ENCODE results near the gene AGFG1.

The AGFG1 gene

DNA sequence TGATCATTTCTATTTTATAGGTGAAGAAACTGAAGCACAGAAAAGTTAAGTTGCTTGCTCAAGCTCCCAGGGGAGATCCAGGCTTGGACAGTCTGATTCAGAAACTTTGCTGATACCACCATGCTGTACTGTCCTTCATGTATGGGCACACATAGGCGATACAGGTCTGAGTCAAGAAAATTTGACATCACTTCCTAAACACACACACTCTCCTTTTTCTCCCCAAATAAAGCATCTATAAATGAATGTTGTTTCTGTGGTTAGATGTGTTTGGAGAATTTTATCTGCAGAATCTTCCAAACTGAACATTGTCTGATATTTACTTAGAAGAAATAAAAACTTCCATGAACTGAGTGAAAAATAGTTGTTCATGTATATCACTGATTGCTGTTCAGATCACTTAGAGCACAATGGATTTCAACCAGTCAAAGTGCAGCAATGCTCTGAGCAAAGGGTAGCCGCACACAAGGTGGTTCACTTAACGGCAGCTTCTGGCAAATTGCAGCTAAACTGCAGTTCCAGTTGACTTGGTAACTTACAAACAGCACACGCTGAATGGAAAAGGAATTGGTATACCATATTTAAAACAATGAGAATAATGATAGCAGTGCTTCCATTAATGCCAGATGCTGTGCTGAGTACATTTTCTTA is 10.0 kb upstream of the AGFG1 start:
- DNase-seq: no peak

DNA sequence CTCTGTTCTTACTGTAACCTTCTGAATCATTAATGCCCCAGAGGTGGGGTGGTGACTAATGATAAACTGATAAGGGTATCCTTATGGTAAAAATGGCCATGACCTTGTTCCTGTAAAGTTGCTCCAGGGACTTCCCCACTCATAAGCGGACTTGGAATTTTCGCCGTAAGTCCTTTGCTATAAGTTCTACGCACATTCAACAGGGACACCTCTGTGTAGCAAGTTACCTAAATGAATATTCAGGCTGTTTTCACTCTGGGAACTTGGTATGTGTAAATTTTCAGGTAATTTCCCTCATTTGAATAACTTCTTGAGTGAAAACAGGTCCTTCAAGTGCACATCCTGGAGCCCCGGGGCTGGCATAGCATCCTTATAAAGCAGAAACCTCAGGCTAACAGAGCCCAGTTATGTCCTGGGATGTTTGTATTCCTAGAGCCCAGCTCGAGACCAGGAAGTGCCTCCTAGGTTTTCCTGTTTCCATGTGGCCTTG is 9.4 kb upstream of the AGFG1 start:
- DNase-seq: no peak

DNA sequence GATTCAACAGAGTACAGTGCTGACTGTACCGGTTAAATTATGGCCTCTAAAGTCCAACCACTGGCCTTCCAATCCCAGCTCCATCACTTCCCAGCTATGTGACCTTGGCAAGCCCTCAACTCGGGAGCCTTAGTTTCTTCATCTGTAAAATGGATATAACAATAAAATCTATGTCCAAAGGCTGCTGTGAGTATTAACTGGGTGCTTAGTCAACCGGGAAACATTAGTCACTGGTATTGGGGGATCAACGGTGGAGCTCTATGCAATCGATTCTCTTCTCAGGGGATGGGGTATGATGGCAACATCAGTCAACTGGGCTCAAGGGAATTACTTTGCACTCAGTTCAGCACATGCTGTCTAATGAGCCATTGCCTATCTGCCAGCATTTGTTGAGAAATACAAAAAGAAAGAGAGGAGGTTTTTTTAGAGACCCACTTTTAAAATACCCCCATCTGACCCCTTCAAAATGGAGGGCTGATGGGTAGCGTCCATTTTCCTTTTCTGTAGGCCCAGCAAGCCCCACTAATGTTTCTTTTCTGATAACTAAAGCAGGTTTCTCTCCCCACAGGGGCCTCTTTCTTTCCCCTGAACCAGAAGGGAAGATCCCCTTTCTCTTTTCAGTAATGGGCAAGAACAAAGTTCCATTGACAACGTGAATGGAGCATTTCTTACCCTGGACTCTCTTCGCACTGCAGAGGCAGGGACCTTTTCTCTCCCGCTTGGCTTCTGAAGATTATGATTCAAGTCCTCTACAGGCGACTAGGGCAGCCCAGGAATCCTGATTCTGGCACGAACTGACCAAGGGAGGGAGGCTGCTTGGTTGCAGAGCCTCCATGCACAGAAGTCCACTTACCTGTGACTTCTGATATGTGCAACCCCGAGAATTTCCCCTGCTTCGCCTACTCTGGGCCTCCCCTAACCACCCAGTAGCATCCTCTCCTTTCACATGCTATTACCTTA is 8.7 kb upstream of the AGFG1 start:
- DNase-seq: no peak

DNA sequence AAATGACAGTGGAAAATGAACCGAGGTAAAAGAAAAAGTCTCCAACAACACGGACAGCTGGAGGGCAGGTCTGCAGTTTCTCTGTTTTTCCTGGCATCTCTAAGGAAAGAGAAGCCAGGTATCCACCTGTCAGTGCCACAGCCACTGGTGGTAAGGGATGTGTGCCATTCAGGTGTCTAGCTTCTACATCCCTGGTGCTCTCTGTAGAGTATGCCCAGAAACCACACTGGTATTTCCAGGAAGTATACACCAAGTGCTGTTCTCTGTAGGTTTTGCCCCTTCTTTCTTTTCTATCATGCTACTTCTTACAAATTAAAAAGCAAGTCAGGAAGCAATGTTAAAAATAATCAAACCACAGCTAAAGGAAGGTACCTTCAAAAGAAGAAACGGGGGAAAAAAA is 7.6 kb upstream of the AGFG1 start:
- DNase-seq: no peak

DNA sequence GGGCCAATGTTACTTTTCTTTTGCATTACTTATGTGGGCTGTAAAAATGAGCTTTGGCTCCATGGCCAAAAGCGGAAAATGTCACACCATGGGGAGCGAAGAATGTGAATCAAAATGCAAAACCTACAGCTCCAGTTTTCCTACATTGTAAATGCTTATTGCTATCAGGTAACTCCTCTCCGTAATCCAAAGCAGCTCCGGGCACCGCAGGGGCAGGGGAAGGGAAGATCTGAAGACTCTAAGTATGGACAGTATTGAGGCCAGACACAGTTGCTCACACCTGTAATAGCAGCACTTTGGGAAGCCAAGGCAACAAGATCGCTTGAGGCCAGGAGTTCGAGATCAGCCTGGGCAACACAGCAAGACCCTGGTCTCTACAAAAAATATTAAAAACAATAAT is 7.1 kb upstream of the AGFG1 start:
- no peak for DNase-seq

DNA sequence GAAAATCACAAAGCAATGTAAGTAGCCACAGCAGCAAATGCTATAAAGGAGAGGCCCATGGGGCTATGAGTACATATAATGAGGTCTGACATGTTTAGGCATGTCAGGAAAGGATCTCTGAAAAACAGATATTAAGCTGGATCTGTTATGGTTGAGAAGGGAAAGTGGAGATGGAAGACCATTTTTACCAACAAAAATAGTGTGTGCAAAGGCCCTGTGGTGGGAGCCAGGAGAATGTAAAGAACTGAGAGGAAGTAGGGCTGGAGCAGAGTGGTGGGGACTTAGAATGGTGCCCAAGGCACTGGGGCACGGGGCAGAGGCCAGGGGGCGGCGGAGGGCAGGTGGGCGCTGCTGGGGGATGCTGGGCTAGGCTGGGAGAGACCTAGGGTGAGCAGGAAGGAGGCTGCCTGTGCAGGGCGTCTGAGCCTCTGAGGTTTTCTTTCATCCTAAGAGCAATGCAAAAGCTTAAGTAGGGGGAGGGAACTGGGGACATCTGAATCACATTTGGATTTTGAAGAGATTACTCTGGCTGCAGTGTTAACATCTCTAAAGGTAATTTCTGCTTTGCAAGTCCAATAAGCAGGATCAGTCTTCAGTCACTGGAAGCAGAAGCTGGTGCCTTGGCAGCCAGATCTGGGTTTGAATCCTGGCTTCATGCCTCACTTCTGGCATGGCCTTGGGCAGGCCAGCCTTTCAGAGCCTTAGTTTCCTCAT is 4.9 kb upstream of the AGFG1 start:
- no peak for DNase-seq

DNA sequence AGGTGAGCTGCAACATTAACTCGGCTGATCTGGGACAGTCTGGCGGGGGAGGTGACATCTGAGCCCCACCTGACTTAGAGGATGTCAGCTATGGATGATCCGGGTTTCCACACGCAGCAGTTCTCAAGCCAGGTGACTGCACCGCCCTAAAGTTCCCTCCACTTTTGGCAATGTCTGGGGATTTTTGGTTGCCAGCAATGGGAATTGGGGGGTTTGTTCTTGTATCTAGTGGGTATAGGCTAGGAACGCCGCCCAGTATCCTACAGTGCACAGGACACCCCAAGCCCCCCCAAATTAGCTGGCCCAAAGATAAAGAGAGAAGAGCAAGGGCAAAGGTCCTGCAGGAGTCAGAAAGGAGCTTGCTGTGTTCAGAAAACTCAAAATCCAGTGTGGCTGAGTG is 544 bp upstream of the AGFG1 start:
- no peak for DNase-seq

DNA sequence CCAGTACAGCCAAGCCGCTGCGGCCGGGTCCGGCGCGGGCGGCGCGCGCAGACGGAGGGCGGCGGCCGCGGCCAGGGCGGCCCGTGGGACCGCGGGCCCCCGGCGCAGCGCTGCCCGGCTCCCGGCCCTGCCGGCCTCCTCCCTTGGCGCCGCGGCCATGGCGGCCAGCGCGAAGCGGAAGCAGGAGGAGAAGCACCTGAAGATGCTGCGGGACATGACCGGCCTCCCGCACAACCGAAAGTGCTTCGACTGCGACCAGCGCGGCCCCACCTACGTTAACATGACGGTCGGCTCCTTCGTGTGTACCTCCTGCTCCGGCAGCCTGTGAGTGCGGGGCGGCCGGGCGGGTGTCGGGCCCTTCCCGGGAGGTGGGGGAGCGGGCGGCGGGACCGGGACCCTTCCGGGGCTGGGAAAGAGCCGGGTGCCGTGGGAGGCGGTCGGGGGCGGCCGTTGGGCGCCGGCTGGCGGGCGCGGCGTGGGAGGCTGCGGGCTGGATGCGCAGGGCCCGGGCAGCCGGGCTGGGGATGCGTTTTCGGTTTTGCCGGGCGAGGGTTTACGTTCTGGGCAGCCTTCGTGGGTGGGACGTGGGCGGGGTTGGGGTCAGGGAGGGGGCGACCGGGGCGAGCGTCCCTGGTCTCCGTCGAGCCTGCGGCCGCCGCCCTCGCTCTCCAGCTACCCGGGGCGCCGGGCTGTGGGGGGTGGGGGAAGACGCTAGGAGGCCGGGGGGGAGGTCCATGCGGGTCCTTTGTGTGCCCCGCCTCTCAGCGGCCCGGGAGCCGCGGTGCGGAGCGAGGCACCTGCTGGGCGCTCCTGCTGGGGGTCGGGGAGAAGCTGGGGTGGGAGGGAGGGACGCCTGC is 537 bp downstream of the AGFG1 start:
- DNase-seq: peak; percentile 46

DNA sequence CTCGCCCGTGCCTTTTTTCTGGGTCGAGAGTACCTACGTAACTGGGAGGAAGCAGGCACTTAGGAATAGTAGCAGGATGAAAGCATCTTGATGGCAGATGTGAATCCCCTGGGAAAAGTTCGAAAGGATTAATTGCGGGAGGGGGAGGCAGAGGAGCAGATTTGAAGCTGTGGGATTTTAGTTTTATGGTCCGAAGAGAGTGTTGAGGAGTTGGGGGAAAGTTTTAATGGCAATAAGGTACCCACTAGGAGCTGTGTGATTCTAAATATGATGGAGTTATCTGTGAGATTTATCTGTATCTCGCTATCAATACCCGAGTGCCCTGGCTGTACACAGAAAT is 1.1 kb downstream of the AGFG1 start:
- no peak for DNase-seq

DNA sequence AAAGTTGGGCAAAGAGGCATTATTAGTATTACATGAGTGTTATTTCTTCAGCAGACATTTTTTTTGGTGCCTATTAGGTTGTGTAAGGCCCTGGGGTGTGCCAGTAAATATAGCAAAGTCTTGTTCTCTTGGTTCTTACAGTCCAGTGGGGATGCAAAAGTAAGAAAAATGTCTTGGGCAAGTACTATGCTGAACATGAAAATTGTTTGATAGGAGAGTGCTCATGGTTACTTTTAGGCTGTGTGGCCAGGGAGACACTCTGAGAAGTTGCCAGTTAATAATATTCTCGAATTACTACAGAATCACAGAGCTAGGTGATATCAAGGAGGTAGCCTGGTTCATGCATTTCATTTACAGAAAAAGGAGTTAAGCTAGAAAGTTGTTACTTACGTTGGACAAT is 1.9 kb downstream of the AGFG1 start:
- no peak for DNase-seq

DNA sequence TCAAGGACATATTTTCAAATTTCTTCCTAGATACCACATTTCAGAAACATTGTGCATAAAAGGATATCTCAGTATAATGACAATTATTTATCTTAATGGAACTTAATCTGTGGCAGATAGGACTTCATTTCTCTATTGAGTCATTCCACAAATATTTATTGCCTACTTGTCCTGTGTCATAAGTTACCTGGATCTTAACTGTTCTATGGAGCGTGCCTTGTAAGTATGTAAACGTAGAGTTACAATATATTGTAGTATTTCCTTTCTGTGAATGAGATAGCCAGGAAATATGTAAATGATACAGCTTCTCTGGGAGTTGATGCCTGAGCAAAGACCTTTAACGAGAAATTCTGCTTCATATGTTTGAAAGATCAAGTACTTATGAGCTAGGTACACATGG is 2.5 kb downstream of the AGFG1 start:
- no peak for DNase-seq

DNA sequence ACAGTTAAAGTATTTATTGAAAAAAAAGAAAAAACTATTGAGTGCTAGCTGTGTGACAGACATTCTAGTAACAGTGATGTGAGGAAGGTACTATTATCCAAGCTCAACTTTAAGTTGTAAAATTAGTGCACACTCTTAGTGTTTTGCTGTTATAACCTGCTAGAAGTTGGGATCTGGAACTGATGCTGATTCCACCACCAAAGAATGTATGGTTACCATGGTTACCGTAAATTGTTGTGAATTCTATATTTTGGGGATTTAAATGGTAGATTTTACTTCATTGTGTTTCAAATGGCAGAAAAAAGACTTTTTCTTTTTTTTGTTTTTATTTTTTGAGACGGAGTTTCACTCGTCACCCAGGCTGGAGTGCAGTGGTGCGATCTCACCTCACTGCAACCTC is 5.3 kb downstream of the AGFG1 start:
- DNase-seq: no peak

DNA sequence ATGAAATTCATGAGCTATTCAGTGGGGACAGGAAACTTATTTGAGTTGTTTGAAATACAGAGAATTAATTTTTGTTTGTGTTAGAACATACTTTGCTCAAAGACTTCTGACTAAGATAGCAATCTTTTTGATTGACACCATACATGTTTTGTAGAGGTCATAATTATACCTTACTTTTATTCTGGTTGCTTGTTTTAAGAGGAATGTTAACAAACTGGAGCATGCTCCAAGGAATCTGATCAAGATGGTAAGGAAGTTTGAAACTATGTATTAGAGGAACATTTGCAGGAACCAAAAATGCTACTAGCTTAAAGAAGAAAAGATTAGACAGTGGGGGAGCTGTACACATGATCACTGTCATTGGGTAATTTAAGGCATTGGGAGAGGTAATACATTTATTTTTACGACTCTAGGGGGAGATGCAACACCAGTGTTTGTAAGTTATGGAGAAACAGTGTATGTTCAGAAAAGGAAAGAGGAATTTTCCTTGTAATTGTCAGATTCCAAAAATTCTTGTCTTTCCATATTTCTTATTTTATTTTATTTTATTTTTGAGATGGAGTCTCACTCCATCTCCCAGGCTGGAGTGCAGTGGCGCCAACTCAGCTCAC is 8.0 kb downstream of the AGFG1 start:
- DNase-seq: no peak

DNA sequence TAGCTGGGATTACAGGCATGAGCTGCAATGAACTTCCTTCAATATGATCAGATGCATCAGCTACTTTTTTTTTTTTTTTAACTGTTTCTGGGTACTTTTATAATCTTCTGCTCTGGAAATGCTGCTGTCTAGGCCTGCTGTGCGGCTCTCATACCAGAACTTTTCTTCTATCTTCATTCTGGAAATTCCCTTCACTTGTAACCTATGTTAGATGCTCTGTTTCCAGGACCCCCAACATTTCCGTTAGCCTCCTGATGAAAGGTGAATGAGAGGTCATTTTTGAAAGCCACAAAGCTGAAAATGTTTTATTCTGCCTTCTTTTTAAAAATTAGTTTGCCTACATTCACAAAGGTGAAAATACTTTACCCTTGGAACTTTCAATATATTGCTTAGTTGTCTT is 8.6 kb downstream of the AGFG1 start:
- no peak for DNase-seq

DNA sequence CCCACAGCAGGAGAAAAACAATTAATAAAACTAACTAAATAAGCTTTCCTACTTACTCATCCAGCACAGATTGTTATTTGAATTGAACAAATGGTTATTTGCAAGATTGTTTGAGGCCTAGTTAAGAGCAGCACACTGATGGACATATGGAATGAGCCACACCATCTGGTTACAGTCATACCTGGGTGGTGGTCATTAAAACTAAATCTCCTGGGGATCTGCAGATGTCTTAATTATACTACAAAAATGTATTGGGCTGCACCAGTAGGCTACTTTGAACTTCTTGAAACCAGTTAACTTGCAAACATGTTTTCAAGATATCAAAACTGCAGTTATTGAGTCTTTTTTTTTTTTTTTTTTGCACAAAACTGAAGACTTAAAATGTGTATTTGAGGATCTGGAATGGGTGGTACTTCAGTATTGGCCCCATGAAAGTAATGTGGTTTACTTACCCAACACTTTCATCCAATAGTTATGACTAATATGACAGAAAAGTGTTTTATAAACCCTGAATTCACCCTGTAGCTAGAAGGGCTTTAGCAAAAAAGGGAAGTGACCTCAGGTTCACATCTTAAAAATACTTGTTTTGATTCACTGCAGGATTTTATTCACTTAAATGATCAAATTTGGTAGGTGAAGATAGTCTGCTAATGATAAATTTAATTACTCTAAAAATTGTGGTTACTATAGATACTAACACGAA is 10.8 kb downstream of the AGFG1 start:
- DNase-seq: no peak

DNA sequence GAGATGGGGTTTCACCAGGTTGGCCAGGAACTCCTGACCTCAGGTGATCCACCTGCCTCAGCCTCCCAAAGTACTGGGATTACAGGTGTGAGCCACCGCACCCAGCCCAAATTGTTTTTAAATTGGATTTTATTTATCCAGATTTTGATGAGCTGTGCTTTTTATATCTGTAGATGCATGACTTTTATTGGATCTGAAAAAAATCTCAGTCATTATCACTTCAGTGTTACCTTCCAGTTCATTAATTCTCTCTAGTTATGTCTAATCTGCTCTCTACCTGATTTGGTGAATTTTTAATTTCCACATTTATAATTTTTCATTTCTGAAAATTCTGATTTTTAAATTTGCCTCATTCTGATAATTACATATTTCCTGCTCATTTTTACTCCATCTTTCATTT is 13.5 kb downstream of the AGFG1 start:
- DNase-seq: no peak

DNA sequence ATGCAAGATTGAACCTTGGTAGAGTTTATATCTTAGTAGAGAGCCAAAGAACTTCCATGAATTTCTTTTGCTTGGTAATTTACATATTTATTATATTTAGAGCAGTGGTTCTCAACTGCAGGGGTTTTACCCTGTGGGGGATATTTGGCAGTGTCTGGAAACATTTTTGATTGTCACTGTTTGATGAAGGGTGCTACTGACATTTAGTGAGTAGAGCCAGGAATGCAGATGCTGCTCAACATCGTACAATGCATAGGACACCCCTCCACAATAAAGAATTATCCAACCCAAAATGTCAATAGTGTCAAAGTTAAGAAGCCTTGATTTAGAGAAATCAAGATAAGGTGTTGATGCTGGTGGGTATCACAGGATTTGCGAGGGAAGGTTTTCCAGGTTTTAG is 14.7 kb downstream of the AGFG1 start:
- DNase-seq: no peak

DNA sequence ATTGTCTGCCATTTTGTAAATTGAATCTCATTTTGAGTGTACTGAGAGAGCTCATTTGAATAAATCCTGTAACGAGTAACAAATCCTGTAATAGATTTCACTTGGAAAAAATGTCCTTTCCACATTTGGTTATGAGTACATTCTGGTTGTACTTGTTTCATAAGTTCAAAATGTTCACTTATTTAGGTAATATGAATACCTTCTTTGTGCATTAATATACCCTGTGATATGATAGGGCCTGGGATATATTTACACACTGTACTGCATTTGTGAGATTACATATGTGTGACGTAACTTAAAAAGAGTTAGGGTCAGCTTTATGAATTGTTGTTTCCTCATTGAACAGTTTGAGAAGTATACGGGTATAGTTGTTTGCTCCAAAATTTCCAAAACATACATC is 16.1 kb downstream of the AGFG1 start:
- no peak for DNase-seq

DNA sequence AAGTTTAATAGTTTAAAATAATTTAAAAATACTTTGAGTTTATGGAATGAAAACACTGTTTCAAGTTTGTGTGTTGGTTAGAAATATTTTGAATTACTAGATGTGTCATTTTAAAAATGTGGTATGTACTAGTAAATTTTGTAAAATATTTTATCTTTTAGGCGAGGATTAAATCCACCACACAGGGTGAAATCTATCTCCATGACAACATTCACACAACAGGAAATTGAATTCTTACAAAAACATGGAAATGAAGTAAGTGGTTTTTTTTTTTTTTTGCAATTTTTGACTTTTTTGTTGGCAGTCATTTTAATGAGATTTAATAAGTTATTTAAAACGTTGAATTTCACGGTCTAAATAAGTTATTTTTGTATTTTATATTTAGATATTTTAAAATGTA is 19.4 kb downstream of the AGFG1 start:
- no peak for DNase-seq

DNA sequence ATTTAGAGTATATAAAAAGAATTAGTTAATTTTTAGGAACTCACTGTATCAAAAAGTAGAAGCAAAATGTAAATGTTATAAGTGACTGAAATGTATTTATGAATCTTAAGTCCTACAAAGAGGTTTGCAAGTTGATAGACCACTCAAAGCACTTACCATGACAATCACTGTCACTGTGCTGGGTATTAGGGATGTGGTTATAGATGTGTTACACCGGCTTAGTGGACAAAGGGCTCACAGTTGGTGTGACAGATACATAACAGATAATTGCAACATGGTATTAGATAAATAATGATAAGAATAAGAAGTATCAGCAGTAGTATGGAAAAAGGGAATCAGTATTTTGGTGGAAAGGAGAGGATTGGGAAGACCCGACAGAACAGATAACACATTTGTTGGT is 21.6 kb downstream of the AGFG1 start:
- DNase-seq: no peak

DNA sequence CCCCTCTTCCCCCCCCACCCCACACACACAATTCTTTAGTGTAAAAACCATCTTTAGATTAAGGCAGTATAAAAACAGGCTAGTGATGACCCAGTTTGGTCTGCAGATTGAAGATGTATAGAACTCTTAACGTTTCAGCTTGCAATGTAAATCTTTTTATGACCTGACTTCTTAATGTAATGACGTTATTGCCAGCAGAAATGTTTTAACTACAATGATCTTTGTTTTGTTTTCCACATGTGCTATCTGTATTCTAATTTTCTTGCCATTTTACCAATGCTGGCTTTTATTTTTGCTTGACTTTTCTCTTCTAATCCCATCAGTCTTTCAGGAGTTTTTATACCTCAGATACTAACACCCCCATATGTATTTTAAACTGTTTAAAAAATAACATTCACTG is 25.2 kb downstream of the AGFG1 start:
- no peak for DNase-seq

Measured in CD4-positive, alpha-beta T cell treated with Interferon gamma for 1 hour (primary cell).